PC-3 (cell line): ENCODE results near the gene LOXL4. TPM values are rescaled to one million over a fixed set of nuclear protein-coding genes. Genes with fewer than 3 reads are reported as not detected.

Experiments
- ATAC-seq: fragments of 200-7000 bp; cut with Tn5 transposase; 2 replicates; pipeline ENCODE4 v1.9.1; 2020; ENCODE audit warnings: mild to moderate bottlenecking, moderate library complexity
- BruUV-seq: library from RNA; stranded (reverse); fragments of 400-500 nt; replicated peaks from 2 replicates; lab custom pipeline; 2021; lab: Mats Ljungman, UMichigan
- CTCF ChIA-PET: fragments of 300-600 bp; sonication (Branson Sonifier 250); formaldehyde crosslinking; loops from one replicate; lab custom pipeline; 2022; ENCODE audit warnings: antibody characterized with exemption; lab: Charles Lee
- POLR2A ChIA-PET: fragments of 300-600 bp; sonication (Branson Sonifier 250); formaldehyde crosslinking; loops from one replicate; lab custom pipeline; 2022; ENCODE audit warnings: antibody characterized with exemption; ENCODE audit not compliant: unreplicated experiment; lab: Charles Lee
- DNase-seq: peaks from one replicate; pipeline ENCODE4 v3.0.0-alpha.2; 2015
- H2AFZ ChIP-seq: fragments of 300-600 bp; sonication (generic); 2 replicates; pipeline ENCODE4 v1.6.0; 2016; ENCODE audit warnings: antibody characterized with exemption, low read length
- H3F3A ChIP-seq: fragments of 300-600 bp; sonication (generic); one replicate; pipeline ENCODE4 v1.6.0; 2017; ENCODE audit warnings: antibody characterized with exemption, low read length, control low read depth, mild to moderate bottlenecking; ENCODE audit not compliant: unreplicated experiment
- H3K27ac ChIP-seq: fragments of 300-600 bp; sonication (generic); 2 replicates; pipeline ENCODE4 v1.5.1; 2016; ENCODE audit warnings: mild to moderate bottlenecking, low read length
- H3K27me3 ChIP-seq: fragments of 300-600 bp; sonication (generic); 2 replicates; pipeline ENCODE4 v1.6.1; 2016; ENCODE audit warnings: low read length, mixed read lengths
- H3K36me3 ChIP-seq: fragments of 300-600 bp; sonication (generic); 2 replicates; pipeline ENCODE4 v1.6.1; 2016; ENCODE audit warnings: low read depth, mixed run types, low read length, mixed read lengths
- H3K4me1 ChIP-seq: fragments of 300-600 bp; sonication (generic); 2 replicates; pipeline ENCODE4 v1.5.1; 2016; ENCODE audit warnings: low read length; ENCODE audit not compliant: insufficient read depth
- H3K4me2 ChIP-seq: fragments of 300-600 bp; sonication (generic); 2 replicates; pipeline ENCODE4 v1.6.0; 2016; ENCODE audit warnings: low read length
- H3K4me3 ChIP-seq: fragments of 300-600 bp; sonication (generic); 2 replicates; pipeline ENCODE4 v1.5.1; 2016; ENCODE audit warnings: mild to moderate bottlenecking, low read length, mixed read lengths
- H3K79me2 ChIP-seq: fragments of 300-600 bp; sonication (generic); 2 replicates; pipeline ENCODE4 v1.6.1; 2017; ENCODE audit warnings: low read length, mixed read lengths
- H3K9ac ChIP-seq: fragments of 300-600 bp; sonication (generic); 2 replicates; pipeline ENCODE4 v1.6.0; 2016; ENCODE audit warnings: mild to moderate bottlenecking, low read length
- H3K9me2 ChIP-seq: fragments of 300-600 bp; sonication (generic); replicated peaks from 2 replicates; pipeline ENCODE4 v1.6.1; 2016; ENCODE audit warnings: mixed run types, low read length, mixed read lengths
- H3K9me3 ChIP-seq: fragments of 300-600 bp; sonication (generic); 2 replicates; pipeline ENCODE4 v1.6.1; 2016; ENCODE audit warnings: low read length, mixed read lengths
- H4K20me1 ChIP-seq: fragments of 300-600 bp; sonication (generic); 2 replicates; pipeline ENCODE4 v1.6.1; 2016; ENCODE audit warnings: low read length, mixed read lengths
- EZH2 ChIP-seq: fragments of 300-600 bp; sonication (generic); IDR thresholded peaks from one replicate; pipeline ENCODE4 v1.6.1; 2017; ENCODE audit warnings: antibody characterized with exemption, mild to moderate bottlenecking, low read length; ENCODE audit not compliant: unreplicated experiment
- EZH2phosphoT487 ChIP-seq: fragments of 300-600 bp; sonication (generic); IDR thresholded peaks from 2 replicates; pipeline ENCODE4 v1.6.1; 2018; ENCODE audit warnings: mild to moderate bottlenecking, antibody characterized with exemption, low read length, borderline replicate concordance
- intact Hi-C: fragments of 100-400 bp; cut with micrococcal nuclease; formaldehyde crosslinking; loops from 2 replicates; pipeline ENCODE4 v1.9.0; 2023
- total RNA-seq: library from RNA; depleted of rRNA; stranded (reverse); fragments of >200 nt; gene quantifications from 2 replicates; pipeline ENCODE4 v1.2.3, GENCODE V29; 2014; rRNA removed
- TF ChIP-seq, protein P1 (sequence below): fragments of 300-600 bp; sonication (generic); conservative IDR thresholded peaks from 2 replicates; pipeline ENCODE4 v1.5.1; 2017; ENCODE audit warnings: antibody characterized with exemption, low read depth, mild to moderate bottlenecking, low read length

The LOXL4 gene
- total RNA-seq, 1 experiment from 2014 or later: 8.2 TPM

DNA sequence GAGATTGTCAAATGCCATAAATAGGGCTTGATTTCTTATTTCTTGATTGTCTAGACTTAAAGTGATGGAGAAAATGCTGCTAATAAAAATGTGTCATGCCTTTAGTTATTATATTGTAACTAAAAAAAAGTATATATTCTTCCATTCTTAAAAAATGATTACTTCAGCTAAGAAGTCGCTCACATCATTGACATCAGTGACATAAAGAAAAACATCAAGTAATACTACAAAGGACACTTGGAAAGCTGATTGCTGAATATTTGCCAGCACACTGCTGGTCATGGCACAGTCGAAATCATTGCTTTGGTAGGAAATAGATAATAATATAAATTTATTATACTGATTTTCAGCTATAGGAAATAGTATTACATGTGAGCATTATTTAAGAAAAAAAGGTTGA is 62.6 kb downstream of the LOXL4 start:
- ChIA-PET CTCF (no interaction called here), POLR2A (no interaction called here)
- H3F3A ChIP-seq: no peaks in the 10 kb centered on the region
- no TSS peak for BruUV-seq
- DNase-seq: no peak
- H3K4me1 ChIP-seq: no peaks in the 10 kb centered on the region
- no peaks in the 10 kb centered on the region for H4K20me1 ChIP-seq
- H3K27me3 ChIP-seq: no peaks in the 10 kb centered on the region
- ATAC-seq: no peak
- no peak overlapping the region for H3K4me2 ChIP-seq
- H3K9me2 ChIP-seq: no peaks in the 10 kb centered on the region
- no peak overlapping the region for H3K4me3 ChIP-seq
- no peak overlapping the region for H2AFZ ChIP-seq
- H3K79me2 ChIP-seq: no peaks in the 10 kb centered on the region
- H3K27ac ChIP-seq: no peak overlapping the region
- intact Hi-C loops: no loop called here
- H3K36me3 ChIP-seq: peaks cover 4% of the 10 kb centered on the region
- H3K9me3 ChIP-seq: no peaks in the 10 kb centered on the region
- H3K9ac ChIP-seq: no peak overlapping the region
- TF ChIP-seq, protein P1, sequence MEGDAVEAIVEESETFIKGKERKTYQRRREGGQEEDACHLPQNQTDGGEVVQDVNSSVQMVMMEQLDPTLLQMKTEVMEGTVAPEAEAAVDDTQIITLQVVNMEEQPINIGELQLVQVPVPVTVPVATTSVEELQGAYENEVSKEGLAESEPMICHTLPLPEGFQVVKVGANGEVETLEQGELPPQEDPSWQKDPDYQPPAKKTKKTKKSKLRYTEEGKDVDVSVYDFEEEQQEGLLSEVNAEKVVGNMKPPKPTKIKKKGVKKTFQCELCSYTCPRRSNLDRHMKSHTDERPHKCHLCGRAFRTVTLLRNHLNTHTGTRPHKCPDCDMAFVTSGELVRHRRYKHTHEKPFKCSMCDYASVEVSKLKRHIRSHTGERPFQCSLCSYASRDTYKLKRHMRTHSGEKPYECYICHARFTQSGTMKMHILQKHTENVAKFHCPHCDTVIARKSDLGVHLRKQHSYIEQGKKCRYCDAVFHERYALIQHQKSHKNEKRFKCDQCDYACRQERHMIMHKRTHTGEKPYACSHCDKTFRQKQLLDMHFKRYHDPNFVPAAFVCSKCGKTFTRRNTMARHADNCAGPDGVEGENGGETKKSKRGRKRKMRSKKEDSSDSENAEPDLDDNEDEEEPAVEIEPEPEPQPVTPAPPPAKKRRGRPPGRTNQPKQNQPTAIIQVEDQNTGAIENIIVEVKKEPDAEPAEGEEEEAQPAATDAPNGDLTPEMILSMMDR: no peak
- TF ChIP-seq EZH2 (no peak), EZH2phosphoT487 (no peak)

DNA sequence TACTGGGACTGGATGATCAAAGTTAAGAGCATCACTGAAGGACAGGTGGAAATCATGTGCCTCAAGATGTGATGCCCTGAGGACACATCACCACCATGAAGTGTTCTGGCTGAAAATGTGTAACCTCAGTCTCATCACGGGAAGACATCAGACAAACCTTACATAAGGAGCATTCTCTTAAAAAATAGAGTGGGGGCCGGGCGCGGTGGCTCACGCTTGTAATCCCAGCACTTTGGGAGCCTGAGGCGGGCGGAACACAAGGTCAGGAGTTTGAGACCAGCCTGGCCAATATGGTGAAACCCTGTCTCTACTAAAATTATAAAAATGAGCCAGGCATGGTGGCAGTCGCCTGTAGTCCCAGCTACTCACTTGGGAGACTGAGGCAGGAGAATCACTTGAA is 65.6 kb downstream of the LOXL4 start:
- Histone ChIP-seq H2AFZ (no peak overlapping the region), H3K36me3 (no peaks in the 10 kb centered on the region), H3K4me3 (no peak overlapping the region), H3K4me1 (no peaks in the 10 kb centered on the region), H3K4me2 (no peak overlapping the region), H3K79me2 (no peaks in the 10 kb centered on the region), H3K9me3 (no peaks in the 10 kb centered on the region), H4K20me1 (no peaks in the 10 kb centered on the region), H3K27me3 (no peaks in the 10 kb centered on the region), H3K9ac (no peak overlapping the region), H3K9me2 (no peaks in the 10 kb centered on the region), H3F3A (no peaks in the 10 kb centered on the region), H3K27ac (no peak overlapping the region)
- ChIA-PET POLR2A (no interaction called here), CTCF (no interaction called here)
- no TSS peak for BruUV-seq
- intact Hi-C loops: no loop called here
- no peak for TF ChIP-seq EZH2
- TF ChIP-seq EZH2phosphoT487: no peak
- TF ChIP-seq, protein P1: no peak
- no peak for ATAC-seq
- DNase-seq: no peak

DNA sequence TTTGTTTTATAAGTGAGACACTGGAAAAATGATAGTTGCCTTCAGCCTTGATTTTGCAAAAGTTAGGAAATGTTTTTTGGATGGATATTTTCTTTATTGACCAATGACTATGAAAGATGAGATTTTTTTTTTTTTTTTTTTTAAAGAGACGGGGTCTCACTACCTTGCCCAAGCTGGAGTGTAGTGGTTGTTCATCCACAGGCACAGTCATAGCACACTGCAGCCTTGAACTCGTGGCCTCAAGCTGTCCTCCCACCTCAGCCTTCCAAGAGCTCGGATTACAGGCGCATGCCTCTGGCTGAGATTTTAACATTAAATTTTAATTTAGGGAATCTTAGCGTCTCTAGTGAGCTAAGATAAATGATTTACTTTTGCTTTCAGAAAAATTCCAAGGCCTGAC is 66.2 kb downstream of the LOXL4 start:
- H3K4me2 ChIP-seq: no peak overlapping the region
- no peak overlapping the region for H3K4me3 ChIP-seq
- intact Hi-C loops: no loop called here
- H2AFZ ChIP-seq: no peak overlapping the region
- H3K36me3 ChIP-seq: no peaks in the 10 kb centered on the region
- TF ChIP-seq EZH2: no peak
- TF ChIP-seq, protein P1: no peak
- no peak for TF ChIP-seq EZH2phosphoT487
- DNase-seq (no peak), ATAC-seq (no peak)
- no peaks in the 10 kb centered on the region for H3K79me2 ChIP-seq
- H3K4me1 ChIP-seq: no peaks in the 10 kb centered on the region
- H3K27ac ChIP-seq: no peak overlapping the region
- no peaks in the 10 kb centered on the region for H3F3A ChIP-seq
- no peaks in the 10 kb centered on the region for H4K20me1 ChIP-seq
- no TSS peak for BruUV-seq
- ChIA-PET CTCF (no interaction called here), POLR2A (no interaction called here)
- no peak overlapping the region for H3K9ac ChIP-seq
- no peaks in the 10 kb centered on the region for H3K27me3 ChIP-seq
- no peaks in the 10 kb centered on the region for H3K9me3 ChIP-seq
- no peaks in the 10 kb centered on the region for H3K9me2 ChIP-seq

Other genes starting within 250 kb of the LOXL4 start
- gene CRTAC1, start 237.6 kb downstream of the LOXL4 start, total RNA-seq: not detected in 2 replicates
- 11.7 and 15.3 TPM in 2 replicates for gene R3HCC1L, start 133.5 kb downstream of the LOXL4 start, total RNA-seq
- 3.1 and 9.4 TPM in 2 replicates for gene PYROXD2, start 147.0 kb upstream of the LOXL4 start, total RNA-seq
- gene HPS1, start 178.7 kb upstream of the LOXL4 start, total RNA-seq: 19.1 and 20.6 TPM in 2 replicates